NCI-H82 (cell line): ENCODE data around the gene CD80.

Experiments used
- DNase-seq: peaks from one replicate; lab custom pipeline; 2025; lab: John Stamatoyannopoulos, UW

CD80 gene

DNA sequence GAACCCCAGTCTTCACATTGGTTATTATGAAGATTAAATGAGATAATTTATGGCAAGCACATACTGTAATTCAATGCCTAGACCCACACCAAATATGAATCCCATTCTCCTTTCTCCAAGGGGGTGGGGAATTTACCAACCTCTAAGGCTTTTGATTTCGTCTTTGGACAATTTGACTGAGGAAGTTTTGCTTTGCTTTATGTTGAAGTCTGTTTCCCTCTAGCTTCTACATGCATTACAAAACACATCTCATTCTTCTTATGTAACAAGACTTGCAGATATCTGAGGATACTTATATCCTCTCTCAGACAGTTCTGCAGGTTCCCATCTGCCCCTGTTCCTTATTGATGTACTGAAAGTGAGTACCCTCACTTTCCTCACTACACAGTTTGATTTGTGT is 12.2 kb downstream of the CD80 start:
- DNase-seq = no peak

DNA sequence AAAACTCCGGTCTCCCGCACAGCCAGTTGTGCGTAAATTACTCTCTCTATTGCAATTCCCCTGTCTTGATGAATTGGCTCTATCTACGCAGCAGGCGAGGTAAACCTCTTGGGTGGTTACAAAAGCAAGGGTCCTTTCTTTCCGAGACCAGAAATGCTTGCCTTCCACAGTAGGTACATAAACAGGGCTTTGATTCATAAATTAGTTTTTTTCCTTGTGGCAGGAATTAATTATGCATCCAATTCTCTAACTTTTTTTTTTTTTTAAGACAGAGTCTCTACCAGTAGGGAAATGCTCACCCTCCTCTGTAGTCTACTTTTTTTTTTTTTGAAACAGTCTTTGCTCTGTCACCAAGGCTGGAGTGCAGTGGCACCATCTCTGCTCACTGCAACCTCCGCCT is 16.3 kb downstream of the CD80 start:
- DNase-seq = no peak

DNA sequence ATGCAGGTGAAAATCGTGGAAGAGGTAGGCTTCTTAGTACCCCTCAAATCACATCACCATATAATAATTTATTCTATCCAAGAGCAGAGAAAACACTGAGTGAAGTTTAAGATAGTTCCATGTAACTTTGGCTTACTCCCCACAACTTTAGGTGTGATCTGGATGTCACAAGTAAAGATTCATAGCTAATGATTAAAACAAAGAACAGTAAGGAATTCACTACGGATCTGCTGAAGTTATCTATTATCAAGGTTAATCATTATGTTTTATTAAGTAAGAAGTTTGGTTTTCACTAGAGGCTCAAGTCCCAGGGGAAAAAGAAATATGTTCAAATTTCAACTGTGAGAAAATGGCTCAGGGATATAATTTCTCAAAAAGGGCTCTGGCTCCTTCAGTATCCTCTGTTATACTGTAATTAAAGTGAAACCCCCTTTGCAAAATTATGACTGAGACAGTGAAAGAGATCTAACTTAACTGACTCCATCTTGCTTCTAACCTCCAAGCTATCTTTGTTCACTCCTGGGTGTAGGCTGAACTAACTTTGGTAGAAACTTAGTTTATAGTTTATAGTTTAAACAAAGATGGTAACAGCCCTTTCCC is 17.1 kb downstream of the CD80 start:
- DNase-seq = no peak

DNA sequence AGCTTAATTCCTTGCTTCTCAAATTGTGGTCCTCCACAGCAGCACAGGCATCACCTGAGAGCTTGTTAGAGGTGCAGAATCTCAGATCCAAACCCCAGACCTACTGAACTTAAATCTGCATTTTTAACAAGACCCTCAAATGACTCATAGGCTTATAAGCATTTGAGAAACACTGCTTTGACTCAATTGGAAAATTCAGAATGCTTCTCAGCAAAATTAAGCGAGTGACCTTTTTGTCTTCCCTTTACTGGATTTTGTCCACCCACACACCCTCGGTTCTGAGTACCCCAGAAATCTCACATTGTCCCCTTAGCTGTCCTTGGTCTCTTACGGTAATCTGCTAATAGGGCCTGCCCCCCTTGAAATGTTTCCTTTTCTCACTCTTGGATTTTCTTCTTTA is 17.9 kb downstream of the CD80 start:
- no peak for DNase-seq

DNA sequence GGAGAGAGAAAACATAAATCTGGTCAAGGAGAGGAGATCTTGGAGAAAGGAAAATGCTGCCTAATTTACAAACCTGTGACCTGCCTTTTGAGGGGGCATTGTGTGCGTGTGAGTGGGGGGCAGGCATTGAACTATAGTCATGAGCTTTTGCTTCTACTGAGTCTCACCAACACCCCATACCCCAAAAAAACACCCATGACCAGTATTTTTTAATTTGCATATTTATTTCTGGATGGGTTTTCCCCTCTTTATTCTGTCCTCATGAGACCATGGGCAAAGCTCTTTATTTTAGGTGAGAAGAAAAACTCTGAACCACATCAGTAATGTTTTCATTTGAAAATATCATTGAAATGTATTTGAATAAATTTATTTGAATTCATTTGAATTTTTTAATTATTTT is 20.6 kb downstream of the CD80 start:
- no peak for DNase-seq

DNA sequence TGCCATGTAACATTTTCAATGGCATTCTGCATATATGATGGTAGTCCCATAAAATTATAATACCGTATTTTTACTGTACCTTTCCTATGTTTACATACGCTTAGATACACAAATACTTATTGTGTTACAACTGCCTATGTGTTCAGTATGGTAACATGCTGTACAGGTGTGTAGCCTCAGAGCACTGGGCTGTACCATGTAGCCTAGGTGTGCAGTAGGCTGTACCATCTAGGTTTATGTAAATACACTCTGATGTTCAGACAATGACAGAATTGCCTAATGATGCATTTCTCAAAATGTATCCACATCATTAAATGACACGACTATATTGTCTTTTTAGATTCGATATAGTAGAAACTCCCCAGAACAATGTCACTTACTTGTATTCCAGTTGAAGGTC is 22.7 kb downstream of the CD80 start:
- no peak for DNase-seq

DNA sequence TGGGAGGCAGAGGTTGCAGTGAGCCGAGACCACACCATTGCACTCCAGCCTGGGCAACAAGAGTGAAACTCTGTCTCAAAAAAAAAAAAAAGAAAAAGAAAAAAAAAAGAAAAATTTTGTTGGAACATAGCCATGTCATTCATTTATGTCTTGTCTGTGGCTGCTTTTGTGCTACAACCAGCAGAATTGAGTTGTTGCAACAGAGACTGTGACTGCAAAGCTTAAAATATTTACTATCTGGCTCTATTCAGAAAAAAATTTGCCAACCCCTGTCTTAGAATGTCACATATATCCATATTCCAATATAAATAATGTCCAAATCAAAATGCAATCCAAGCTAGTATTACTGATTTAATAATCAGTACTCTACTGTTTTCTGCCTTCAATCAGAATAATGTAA is 25.1 kb downstream of the CD80 start:
- no peak for DNase-seq

DNA sequence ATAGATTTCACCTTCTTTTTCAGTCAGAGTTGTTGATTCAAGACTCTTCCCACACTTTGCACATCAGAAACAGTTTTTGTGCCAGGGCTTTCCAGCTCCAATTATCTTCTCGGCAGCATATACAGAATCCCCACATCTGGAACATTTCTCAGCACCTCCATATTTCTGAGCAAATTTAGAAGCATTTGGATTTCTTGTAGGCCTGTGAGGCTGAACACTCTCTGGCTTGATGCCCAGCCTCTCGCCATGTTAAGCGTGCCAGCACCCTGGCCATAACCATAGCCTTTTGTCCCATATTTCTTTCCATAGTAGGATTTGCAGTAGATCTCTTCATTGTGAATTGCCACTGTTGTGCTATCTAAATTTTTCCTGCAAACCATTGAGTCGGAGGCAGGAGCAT is 28.3 kb downstream of the CD80 start:
- no peak for DNase-seq

DNA sequence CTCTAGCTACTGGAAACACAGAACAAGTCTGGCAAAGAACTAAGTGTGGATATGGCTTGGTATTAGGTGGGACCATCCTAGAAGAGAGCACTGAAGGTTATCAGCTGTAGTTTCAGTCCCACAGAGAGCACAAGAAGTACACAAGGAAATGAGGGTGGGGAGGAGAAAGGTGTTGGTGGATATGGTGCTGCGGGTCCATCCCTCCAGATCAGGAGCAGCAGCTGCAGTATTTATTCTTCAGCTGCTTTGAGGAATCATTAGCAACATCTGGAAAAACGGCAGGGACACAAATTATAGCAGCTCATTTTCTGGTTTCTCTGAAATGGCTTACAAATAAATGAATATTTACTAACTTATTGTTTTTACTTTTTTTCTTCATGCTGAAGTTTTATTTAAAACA is 29.0 kb downstream of the CD80 start:
- no peak for DNase-seq

DNA sequence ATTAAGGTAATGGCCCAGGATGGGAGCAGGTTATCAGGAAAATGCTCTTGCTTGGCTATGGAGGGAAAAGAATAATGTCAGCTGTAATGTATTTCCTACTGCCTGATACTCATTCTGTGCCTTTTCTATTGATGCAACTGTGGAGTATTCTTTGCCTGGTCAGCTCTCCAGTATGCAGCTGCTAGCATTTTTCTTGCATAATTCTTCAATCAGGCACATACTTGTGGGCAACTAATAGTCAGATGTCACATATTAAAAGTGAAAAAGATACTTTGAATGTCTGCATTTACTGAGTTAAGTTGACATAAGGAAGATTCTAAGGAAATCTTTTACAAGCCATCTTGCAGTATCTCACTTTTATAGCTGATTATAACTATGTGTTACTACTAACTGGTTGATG is 29.5 kb downstream of the CD80 start:
- DNase-seq = no peak

DNA sequence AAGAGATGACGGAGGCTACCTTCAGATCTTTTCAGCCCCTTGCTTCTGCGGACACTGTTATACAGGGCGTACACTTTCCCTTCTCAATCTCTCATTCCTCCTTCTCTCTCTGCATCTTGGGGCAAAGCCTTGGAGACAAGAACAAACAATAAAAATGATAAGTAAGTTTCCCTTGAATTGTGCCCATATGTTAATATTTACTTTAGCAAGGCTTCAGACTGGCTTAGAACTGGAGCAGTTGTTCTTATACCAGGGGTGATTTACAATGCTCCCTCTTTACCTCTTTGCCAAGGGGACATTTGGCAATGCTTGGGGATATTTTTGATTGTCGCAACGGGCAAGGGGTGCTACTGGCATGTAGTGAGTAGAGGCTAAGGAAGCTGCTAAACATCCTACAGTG is 31.7 kb downstream of the CD80 start:
- no peak for DNase-seq

DNA sequence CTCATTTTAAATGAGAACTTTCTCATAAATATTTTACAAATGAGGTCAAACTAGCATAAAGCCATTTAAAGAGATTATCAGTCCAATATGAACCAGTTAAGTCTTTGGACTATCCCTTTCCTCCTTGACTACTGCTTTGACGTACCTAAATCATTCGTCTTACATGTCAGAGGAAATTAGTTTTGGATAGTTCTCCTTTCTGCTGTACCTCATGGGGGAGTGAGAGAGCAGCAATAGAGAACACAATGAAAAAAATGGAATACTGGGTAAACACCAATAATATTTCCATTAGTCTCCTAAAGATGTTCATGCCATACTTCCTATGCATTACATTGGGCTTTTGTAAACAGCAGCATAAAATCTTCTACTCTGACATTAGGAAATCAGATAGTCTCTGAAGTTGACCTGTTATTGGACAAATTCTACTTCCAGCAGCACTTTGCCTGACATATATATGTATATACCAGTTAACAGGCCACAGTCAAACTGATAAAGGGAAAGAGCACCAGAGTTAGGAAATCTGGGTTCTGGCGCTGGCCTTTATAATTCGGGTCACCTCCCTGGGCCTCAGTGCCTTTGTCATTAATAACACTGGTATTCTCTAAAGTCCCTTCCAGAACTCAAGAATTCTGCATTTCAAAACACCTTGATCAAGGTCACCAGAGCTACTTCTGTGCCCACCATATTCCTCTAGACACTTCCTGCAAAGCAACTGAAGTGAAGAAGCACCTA is 34.3 kb downstream of the CD80 start:
- DNase-seq = peak; percentile 74

DNA sequence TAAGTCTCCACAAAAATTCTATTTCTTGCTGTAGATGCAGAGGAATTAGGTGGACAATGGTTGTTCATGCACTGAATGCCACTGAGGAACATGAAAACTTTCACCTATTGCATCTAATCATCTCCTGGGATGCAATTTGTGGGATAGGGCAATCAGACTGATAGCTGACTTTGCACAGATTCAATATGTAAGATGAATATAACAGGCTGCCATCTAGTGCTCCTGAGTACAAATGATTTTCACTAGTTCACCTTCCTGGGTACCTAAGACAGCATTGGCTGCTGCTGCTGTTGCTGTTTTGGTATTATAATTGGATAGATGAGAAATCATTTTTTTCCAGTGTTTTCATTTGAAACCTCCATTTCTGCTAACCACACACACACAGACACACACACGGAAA is 41.4 kb downstream of the CD80 start:
- no peak for DNase-seq

DNA sequence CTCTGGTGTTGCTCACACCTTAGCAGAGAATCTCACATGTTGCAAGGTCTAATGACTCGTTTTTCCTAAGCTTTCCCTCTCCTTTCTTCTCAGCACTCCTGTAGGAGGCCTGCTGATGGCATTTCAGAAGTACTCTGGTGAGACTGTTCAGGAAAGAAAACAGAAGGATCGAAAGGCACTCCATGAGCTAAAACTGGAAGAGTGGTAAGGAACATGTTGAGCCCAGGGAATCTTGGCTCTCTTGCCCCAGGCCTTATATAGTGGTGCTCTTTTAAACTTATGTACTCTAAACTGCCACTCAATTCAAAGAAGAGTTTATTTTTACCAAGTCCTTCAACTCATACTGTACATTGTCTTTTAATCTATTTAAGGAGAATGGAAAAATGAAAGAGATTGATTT is 42.3 kb downstream of the CD80 start:
- DNase-seq = no peak

DNA sequence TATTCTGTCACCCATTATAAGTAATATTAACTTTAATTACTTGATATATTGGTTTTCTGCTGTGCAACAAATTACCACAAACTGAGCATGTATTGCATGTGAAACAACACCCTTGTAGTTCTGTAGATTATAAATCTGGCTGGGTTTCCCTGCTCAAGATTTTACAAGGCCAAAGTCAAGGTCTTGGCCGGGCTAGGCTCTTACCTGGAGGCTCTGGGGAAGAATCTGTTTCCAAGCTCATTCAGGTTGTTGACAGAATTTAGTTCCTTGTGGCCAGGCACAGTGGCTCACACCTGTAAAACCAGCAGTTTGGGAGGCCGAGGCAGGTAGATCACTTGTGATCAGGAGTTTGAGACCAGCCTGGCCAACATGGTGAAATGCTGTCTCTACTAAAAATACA is 44.8 kb downstream of the CD80 start:
- no peak for DNase-seq

DNA sequence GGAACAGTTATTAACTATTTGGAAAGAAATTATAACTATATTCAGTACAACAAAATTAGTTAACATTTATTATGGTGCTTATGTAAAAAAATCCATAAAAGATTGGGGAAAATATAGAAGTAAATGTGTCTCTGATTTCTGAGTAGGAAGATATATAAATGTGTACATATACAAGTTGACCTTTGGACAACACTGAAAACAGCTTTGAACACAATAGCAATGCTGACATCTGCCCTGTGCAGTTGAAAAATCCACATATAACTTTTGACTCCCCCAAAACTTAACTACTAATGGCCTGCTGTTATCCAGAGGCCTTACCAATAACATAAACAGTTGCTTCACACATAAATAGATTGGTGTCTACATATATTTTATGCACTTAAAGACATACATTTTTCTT is 48.7 kb downstream of the CD80 start:
- no peak for DNase-seq

DNA sequence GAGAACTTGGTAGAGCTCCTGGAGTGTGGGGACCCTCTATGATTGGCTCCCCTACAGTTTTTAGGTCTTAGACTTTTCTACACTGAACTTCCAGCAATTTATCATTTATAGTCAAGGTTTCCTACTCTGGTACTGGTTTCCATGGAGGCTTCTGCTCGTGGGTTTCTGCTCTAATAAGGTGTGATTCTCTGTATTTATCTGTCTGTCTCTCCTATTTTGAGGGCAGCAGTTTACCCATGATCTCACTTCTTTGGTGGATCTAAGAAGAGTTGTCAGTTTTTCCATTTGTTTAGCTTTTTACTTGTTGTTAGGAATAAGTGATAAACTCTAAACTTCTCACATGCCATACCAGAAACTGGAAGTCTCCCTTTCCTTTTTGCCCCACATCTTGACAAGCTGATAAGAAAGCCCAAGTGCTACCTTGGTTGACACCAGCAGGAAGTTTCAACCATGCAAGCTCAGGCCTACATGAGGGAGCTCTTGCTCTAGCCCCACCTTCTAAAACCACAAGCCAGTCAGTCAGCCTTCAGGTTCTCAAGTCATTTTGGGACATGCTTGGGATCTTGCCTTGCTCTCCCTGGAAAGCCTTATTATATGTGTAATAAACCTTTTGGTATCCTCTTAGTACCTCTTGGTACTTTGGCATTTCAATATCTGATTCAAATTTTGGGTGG is 51.1 kb downstream of the CD80 start:
- DNase-seq = no peak

DNA sequence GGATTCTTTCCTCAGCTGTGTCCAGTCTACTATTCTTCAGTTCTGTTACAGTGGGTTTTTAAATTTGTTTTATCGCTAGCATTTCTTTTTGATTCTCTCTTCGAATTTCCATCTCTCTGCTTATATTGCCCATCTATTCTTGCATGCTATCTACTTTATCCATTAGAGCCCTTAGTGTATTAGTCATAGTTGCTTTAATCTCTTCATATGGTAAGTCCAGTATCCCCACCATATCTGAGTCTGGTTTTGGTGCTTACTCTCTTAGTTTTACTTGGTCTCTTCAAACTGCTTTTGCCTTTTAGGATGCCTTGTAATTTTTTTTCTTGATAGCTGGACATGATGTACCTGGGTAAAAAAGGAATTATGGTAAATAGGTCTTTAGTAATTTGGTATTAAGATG is 52.0 kb downstream of the CD80 start:
- DNase-seq = no peak

DNA sequence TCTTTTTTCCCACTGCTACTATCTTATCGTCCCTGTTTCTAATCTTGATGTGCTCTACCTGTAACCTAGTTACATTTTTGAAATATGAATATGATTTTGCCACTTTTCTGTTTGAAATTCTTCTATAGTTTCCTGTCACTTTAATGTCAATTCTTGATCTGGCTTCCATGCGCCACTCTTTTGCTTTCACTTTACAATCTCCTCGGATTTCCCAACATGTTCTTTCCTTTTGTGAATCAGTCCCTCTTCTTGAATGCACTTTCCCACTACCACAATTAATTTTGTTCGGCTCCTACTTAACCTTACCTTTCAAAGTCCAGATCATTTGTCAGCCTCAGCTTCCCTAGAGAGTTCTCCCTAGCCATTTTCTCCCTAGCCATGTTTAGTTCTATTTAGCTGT is 52.8 kb downstream of the CD80 start:
- DNase-seq = no peak

DNA sequence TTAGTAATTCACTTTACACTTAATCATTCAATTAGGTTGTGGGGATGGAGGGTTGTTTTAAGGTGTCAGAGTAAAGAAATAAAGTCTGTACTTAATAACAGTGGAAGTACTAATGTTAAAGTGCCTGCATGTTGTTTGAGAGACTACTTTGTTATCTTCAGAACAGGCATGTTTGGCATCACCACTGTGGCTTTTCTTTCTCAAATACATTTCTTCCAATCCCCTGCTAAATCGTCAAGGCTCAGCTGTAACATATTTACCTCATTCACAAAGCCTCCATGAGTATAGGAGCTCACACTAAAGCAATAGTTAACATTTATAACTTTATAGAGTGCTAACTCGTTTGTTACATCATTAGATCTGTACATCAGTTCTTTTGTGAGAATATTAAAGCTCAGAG is 58.5 kb downstream of the CD80 start:
- no peak for DNase-seq

DNA sequence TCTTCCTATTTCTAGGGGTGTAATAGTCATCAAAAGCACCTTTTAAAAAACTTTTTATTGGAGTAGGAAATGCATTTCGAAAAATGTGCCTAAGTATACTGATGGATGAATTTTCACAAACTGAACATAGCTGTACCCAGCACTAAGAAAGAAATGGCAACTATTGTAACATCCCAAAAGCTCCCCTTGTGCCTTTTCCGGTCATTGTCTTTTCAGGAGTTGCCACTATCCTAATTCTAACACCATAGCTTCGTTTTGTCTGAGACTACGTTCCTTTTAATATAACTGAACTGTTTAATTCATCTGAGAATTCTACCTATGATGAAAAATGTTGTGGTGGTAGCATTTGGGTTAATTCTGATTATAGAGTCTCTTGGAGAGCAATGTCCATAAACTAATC is 59.1 kb downstream of the CD80 start:
- no peak for DNase-seq

DNA sequence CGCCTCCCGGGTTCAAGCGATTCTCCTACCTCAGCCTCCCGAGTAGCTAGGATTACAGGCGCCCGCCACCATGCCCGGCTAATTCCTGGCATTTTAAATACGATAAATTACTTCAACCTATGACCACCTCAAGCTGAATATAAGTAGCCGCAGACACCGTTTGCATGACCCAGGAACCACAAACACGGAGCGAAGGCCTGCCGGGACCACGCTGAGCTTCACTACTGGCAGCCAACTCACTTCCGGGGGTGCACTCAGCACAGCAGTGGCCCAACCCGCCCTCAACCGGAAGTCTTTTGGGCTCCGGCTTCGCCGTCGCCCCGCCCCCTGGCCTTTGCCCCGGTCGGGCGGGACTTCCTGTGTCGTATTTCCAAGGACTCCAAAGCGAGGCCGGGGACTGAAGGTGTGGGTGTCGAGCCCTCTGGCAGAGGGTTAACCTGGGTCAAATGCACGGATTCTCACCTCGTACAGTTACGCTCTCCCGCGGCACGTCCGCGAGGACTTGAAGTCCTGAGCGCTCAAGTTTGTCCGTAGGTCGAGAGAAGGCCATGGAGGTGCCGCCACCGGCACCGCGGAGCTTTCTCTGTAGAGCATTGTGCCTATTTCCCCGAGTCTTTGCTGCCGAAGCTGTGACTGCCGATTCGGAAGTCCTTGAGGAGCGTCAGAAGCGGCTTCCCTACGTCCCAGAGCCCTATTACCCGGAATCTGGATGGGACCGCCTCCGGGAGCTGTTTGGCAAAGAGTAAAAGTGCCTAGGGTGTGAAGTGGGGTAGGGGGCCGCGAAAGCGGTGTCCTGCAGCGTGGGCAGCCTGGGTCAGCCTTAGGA is 61.0 kb downstream of the CD80 start, which contains the start of gene TIMMDC1:
TSS of gene TIMMDC1 (plus strand) at position 362 of the 826 bp plus-strand sequence. CDS start at position 549, 187 bp downstream.
- peak; percentile 99 for DNase-seq

DNA sequence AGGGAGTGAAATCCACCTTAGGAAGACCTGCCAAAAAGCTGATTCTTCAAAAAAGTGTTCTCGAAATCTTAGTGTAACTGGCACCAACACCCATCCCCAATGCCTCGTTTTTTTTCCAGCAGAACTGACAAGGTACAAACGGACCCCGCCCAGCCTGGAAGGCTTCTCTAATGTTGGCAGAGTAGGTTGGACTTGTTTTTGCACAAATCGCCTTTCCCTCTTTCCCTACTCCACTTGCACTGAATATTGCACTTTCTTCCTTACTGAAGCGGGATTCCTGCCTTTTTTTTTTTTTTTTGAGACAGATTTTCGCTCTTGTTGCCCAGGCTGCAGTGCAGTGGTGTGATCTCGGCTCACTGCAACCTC is 61.6 kb downstream of the CD80 start:
- peak; percentile 30 for DNase-seq
